ENCODE measurements around the gene FKBP8.

GRCh38 chr19:18491995-18492953 is 51.1 kb downstream of the FKBP8 start:
- TF ChIP-seq CTCF (IDR thresholded peaks at IDR 0.05; ENCODE audit: insufficient read depth, low read length) (no peak), POLR2AphosphoS5 (IDR thresholded peaks at IDR 0.05; ENCODE audit: low read depth) (no peak), SPI1 (IDR thresholded peaks at IDR 0.05; ENCODE audit: borderline replicate concordance, low read depth) (no peak)

Data from HL-60 (cell line).